HG02938 (cell line): ENCODE results near the gene TPI1.

ENCODE experiments used
- ATAC-seq: cut with Tn5 transposase; IDR thresholded peaks from one replicate; pipeline ENCODE4 v1.9.1; 2021; ENCODE audit warnings: mild to moderate bottlenecking, moderate library complexity; ENCODE audit not compliant: unreplicated experiment

The TPI1 gene

DNA sequence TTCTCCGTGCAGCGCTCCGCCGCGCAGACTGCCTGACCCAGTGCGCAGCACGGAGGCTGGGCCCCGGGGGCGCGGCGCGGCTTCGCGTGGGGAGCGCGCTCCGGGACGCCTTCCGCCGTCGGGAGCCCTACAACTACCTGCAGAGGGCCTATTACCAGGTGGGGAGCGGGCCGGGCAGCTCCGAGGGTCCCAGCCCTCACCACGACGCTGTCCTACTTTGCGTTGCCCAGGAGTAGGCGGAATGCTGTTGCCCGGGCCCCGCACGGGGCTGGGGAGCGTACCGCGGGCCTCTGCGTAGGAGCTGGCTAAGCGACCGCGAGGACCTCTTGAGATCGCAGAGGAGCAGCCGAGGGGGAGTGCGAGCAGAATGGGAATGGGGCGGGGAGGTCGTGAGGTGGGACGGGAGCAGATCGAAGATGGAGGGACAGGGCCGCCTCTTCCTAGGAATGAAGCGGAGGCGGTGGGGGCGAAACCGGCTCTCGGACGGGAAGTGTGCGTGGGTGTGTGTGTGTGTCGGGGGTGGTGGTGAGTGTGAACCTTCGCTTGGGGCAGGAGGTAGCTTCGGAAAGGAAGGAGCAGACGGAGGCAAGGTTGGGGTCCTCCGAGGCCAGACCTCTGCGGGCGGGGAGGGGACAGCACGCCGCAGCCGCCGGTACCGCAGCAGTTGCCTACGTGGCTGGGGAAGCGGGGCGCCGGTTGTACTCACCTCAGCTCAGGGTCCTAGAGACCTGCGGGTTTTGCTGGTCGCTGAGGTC lies 38.4 kb upstream of the TPI1 start:
- ATAC-seq, result no peak

DNA sequence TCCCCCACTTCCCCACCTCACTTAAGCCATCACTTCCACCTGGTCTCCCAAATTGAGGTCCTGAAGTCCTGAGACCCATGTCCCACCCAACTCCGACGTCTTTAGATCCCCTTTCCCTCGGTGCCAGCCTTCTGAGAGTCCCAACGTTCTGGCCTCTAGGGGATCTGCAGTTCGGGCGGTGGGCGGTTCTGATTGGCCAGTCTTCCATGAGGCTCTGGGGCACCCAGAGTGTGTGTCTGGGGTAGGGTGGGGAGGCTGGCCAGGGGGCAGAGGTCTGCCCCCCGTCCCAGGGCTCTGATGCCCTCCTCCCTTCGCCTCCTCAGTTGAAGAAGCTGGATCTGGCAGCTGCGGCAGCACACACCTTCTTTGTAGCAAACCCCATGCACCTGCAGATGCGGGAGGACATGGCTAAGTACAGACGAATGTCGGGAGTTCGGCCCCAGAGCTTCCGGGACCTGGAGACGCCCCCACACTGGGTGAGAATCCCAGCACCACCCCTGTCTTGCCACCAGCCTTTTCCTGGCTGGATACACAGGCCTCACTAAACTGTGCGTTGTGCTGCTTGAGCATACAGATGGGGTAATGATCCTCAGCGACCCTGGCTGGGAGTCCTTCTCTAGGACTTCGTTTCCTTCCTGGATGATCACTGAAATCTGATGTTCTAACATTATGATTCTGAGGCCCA lies 37.7 kb upstream of the TPI1 start:
- no peak for ATAC-seq

DNA sequence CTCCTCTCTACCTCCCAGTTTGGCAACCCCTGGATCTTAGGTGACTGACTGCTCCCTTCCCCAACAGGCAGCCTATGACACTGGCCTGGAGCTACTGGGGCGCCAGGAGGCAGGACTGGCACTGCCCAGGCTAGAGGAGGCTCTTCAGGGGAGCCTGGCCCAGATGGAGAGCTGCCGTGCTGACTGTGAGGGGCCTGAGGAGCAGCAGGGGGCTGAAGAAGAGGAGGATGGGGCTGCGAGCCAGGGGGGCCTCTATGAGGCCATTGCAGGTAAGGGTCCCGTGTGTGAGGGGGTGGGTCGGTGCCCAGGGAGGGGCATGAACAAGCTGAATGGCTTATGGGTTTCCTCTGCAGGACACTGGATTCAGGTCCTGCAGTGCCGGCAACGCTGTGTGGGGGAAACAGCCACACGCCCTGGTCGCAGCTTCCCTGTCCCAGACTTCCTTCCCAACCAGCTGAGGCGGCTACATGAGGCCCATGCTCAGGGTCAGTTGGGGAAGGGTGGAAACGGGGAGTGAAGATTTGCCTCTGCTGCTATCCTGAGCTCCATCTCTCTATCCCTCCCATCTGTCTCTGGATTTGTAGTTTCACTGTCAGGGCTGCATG lies 36.9 kb upstream of the TPI1 start:
- no peak for ATAC-seq

DNA sequence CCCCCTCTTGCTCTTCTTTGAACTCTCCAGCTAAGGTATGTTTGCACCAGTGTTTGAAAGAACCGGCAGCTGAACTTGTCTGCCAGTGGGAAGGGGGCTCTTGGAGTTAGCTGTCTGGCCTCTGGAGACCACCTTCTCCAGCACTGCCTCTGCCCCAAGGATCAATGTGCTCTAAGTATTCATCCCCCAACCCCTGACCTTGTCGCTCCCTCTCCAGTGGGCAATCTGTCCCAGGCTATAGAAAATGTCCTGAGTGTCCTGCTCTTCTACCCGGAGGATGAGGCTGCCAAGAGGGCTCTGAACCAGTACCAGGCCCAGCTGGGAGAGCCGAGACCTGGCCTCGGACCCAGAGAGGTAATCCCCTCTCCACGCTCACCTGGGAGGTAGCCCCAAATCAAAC lies 36.3 kb upstream of the TPI1 start:
- no peak for ATAC-seq

DNA sequence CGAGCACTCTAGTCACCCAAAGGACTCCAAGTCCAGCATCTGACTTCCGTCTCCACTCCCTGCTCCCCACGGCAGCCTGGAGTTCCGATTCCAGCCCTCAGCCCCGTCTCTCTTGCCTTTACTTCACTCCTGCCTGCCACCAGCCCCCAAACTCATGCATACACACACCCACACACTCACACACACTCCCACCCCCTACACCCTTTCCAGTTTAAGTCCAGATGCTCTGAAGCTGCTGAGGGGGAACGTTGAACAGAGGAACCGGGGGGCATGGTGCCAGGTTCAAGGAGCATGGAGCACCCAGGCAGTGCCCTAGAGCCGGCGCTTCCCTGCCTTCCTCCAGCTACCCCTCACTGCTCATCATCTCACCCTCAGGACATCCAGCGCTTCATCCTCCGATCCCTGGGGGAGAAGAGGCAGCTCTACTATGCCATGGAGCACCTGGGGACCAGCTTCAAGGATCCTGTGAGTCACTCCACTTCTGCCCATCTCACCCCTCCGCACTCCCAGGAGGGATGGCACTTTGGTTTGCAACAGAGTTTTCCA lies 35.8 kb upstream of the TPI1 start:
- no peak for ATAC-seq

DNA sequence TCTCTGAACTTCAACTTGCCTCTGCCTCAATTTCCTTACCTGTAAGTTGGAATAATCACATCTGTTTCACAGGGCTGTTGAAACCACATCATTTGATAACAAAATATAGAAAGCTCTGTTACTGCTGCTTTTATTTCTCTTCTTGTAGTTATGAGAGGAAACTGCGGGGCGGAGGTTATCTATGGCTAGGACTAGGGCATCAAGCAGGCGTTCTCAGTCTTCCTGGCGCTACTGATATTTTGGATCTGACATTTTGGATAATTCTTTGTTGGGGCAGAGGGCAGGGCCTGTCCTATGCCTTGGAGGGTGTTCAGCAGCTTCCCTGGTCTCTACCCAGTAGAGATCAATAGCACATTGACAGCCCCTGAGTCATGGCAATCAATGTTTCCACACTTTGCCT lies 35.2 kb upstream of the TPI1 start:
- ATAC-seq, result no peak

DNA sequence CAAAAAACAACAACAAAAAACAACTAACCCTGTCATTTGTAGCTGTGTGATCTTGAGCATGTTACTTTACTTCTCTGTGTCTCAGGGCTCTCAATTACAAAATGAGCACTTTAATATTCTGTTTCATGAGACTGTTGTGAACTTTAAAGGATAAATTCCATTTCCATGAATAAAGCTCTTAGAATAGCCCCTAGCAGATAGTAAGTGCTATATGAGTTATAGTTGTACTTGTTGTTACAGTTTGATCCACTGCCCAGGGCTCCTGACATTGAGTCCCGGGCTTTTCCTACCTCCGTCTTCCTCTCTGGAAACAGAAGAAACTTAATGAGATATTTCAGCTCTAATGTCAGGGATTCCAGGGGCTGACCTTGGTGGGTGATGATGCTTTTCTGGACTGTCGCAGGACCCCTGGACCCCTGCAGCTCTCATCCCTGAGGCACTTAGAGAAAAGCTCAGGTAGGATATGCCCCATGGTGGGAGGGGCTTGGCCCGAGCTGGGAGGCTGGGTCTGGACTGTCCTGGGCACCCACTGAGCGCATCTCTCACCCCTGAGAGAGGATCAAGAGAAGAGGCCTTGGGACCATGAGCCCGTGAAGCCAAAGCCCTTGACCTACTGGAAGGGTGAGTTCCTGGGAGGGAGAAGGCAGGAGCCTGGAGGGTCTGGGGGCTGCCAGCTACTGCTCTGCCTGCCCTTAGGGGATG lies 34.0 kb upstream of the TPI1 start:
- no peak for ATAC-seq

DNA sequence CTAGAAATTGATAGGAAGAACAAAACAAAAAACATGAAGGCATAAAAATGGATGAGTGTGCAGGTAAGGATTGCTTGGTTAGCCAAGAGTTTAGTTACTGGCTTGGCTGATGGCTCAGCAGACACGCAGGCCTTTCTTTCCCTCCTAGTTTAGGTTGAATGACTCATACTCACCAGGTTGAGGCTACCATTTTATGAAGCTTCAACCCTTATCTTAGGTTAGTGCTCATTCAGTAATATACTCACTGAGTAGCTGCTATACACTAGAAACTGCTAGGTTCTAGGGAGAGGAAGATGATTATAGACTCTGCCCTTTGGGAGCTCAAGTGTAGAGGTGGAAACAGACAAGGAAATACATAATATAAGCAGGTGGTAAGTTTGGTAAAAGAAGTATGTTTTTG lies 33.1 kb upstream of the TPI1 start:
- ATAC-seq, result no peak

DNA sequence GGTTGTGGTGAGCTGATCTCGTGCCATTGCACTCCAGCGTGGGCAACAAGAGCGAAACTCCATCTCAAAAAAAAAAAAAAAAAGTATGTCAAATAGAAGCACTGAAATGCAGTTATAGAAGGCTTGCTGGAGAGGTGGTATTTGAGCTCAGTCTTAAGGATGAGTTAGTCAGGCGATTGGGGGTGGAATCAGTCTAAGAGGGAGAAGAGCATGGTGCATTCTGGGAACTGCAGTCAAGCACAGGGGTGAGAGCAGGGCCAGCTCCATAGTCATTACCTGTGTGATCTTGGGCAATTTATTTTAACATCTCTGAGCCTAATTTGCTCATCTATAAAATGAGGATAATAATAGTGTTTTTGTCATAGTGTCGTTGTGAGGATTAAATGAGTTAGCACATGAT lies 32.5 kb upstream of the TPI1 start:
- no peak for ATAC-seq

DNA sequence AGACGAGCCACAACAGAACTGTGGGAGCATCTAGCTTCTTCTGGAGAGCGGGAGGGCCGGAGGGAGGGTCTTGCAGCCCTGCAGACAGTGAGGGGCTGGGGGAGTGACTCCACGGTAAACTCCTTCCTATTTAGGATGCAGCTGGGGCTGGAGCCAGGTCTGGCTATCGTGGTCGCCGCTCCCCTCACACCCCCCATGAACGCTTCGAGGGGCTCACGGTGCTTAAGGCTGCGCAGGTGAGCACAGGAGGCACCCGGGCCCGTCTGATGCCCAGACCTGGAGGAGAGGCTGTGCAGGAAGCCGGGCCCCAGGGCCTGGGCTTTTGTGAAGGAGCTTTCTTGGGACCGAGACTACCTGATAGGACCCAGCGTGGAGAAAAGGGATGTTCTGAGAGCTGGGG lies 30.5 kb upstream of the TPI1 start:
- ATAC-seq, result no peak

DNA sequence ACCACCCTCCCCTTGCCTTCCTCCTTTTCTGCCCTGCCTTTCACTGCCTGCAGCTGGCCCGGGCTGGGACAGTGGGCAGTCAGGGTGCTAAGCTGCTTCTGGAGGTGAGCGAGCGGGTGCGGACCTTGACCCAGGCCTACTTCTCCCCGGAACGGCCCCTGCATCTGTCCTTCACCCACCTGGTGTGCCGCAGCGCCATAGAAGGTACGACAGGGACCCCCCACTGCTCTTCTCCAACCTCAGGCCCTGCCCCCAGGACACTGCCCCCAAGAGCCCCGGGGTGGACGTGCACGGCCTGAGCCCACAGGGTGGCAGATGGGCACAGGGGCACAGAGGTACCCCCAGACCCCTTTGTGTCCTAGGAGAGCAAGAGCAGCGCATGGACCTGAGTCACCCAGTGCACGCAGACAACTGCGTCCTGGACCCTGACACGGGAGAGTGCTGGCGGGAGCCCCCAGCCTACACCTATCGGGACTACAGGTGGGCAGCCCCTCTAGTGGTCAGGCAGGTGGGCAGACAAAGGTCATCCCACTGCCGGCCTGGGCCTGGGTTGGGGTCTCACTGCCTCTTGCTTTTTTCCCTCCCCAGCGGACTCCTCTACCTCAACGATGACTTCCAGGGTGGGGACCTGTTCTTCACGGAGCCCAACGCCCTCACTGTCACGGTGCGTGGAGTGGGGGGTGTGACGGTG lies 29.8 kb upstream of the TPI1 start:
- no peak for ATAC-seq

DNA sequence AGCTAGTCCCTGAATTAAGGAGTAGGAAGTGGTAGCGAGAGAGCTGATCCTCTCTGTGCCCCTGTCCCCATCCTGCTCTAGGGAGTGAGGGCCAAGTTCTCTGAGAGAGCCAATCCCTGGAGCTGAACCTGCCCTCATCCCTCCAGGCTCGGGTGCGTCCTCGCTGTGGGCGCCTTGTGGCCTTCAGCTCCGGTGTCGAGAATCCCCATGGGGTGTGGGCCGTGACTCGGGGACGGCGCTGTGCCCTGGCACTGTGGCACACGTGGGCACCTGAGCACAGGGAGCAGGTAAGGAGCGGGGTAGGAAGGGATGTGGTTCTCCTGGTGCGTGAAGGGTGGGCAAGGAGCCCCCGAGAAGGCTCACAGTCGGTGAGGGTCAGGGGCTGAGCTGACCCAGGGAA lies 28.5 kb upstream of the TPI1 start:
- no peak for ATAC-seq

DNA sequence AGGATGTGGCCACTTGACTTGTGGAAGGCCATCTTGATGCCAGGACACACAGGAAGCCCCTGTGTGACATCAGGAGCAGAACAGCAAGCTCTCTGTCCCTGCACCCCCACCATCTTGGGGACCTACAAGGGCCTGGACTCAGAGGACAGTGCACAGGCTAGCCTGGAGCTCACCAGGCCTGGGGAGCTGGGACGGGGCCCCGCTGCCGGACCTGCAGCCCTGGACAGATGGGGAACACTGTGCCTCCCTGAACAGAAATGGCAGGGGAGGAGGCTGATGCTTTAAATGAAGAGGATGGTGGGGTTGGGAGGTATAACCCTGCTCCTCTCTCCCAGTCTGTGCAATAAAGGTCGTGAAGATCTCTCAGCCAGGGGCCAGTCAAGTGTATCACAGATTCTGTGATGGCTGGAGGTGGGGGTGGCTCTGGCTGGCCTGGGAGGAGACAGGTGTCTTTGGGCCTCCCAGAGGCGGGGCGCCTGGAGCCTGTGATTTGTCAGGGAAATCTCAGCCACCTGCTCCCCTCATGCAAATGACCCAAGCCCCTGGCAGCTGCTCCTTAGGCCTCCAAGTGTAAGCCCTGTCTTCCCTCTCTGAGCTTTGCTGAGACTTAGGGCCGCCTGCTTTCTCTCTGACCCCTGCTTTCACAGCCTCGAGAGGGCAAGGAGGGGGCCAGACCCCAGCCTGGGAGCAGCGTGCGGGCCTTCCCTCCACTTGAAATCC lies 27.7 kb upstream of the TPI1 start:
- ATAC-seq, result no peak

DNA sequence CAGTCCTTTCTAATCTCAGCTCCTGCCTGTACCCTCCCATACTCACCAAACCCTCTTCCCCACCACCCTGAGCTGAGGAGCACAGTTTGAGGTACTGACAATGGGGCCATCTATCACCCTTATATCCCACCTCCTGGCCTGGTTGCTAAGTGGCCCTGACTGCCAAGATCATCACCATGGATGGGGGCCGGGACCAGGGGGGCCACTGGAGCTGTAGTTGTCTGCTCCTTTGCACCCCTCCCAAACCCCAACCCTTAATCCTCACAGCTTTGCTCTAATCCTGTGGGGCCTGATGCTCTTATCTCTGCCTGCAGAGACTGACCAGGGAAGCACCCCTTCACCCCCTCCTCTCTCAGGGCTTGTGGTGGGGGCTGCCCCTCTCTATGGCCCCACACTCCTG lies 27.0 kb upstream of the TPI1 start:
- ATAC-seq, result no peak

DNA sequence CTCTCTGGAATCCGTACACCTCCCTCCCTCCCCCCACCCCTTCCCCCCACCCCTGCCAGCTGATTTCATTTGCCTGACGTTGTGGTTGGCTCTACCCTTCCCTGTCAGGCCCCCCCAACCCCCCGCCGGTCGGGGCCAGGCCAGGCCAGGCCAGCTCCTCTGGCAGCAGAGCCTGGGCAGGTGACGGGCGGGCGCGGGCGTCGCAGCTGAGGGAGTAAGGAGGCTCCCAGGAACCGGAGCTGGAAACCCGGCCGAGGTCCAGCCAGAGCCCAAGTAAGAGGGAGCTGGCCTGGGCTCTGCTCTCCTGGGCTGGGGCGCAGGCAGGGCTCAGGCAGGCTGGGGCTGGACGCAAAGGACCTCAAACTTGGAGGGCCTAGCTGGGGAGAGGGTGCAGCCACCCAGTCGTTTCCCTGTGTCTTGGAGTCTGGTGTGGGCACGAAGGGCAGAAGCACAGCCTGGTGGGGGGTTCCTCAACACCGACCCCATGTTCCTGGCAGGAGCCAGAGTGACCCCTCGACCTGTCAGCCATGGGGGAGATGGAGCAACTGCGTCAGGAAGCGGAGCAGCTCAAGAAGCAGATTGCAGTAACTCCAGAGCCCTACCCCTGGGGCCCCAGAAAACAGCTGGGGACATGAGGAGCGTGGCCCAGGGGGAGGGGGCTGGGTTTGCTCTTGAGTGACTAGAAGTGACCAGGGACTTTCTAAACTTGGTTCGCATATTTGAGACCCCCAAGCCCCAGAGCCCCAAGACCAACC lies 26.4 kb upstream of the TPI1 start, which contains the start of gene GNB3:
GNB3 (plus strand) TSS at position 165 of the 755 bp plus-strand sequence; CDS start at position 528, 363 bp downstream.
- ATAC-seq, result no peak

DNA sequence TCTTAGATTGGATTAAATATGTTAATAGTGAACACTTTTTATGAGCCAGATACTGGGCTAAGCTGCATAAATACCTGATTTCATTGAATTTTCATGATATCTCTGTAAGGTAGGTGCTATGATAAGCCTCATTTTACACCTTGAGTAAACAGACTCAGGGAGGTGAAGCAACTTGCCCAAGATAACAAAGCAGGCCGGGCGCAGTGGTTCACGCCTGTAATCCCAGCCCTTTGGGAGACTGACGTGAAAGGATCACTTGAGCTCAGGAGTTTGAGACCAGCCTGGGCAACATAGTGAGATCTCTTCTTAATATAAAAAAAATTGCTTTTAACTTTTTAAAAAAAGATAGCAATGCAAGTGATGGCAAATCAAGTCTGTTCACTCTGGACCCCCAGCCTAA lies 25.3 kb upstream of the TPI1 start:
- ATAC-seq, result no peak

DNA sequence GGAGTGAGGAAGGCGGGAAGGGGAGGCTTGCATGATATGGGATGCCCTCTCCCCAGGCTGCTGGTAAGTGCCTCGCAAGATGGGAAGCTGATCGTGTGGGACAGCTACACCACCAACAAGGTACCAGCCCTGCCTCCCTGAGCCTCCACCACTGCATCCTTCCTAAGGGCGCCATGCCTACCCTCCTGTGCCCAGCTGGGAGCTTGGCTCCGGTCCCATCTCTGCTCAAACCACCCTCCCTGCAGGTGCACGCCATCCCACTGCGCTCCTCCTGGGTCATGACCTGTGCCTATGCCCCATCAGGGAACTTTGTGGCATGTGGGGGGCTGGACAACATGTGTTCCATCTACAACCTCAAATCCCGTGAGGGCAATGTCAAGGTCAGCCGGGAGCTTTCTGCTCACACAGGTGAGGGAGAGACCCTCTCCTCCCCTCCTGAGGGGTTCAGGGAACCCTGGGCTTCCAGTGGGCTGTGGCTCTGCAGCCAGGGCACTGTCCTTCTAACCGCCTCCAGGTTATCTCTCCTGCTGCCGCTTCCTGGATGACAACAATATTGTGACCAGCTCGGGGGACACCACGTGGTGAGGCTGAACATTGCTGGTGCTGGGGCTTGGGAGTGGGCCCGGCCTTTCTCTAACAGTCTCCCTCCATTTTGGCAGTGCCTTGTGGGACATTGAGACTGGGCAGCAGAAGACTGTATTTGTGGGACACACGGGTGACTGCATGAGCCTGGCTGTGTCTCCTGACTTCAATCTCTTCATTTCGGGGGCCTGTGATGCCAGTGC lies 24.0 kb upstream of the TPI1 start:
- no peak for ATAC-seq

DNA sequence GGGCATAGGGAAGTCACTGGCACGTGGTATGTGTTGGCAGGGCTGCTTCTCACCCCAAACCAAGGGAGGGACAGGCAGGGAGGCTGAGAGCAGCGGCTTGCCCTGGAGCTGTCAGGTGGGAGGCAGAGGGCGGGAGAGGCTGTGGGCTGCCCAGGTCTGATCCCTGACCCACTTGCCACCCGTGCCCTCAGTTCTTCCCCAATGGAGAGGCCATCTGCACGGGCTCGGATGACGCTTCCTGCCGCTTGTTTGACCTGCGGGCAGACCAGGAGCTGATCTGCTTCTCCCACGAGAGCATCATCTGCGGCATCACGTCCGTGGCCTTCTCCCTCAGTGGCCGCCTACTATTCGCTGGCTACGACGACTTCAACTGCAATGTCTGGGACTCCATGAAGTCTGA lies 21.9 kb upstream of the TPI1 start:
- no peak for ATAC-seq
